HPDE6-E6E7 (cell line): Measurements from ENCODE around the gene TSHZ2.
"Not testable (repeated sequence)": the region's sequence is repeated elsewhere in the genome, so short reads cannot be mapped to it uniquely, and the experiment has no call there.

Experiments
- DNase-seq: peaks from one replicate; pipeline ENCODE4 v3.0.0; 2011; ENCODE audit warnings: missing footprints; ENCODE audit errors: extremely low spot score

TSHZ2 gene

GRCh38 chr20:53510262-53510661 lies 538.1 kb downstream of the TSHZ2 start:
- no peak for DNase-seq

GRCh38 chr20:53510704-53511103 lies 538.5 kb downstream of the TSHZ2 start:
- DNase-seq = no peak

- no peak for DNase-seq
These were observed 539.9 kb downstream of the TSHZ2 start for GRCh38 chr20:53512076-53512475.

DNA sequence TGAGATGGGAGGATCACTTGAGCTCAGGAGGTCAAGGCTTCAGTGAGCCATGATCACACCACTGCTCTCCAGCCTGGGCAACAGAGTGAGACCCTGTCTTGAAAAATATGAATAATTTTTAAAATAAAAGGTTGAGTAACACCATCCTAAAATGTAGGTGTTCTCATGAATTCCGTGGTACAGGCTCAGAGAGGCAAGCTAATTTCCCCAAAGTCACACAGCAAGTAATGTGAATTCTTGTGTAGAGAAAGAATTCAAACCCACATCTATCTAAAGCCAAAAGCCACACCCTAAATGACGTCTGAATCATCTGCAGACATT lies 541.0 kb downstream of the TSHZ2 start:
- DNase-seq = no peak

- DNase-seq = no peak
These were observed 541.5 kb downstream of the TSHZ2 start for GRCh38 chr20:53513489-53514298.

GRCh38 chr20:53515749-53516148 lies 543.6 kb downstream of the TSHZ2 start:
- no peak for DNase-seq

DNA sequence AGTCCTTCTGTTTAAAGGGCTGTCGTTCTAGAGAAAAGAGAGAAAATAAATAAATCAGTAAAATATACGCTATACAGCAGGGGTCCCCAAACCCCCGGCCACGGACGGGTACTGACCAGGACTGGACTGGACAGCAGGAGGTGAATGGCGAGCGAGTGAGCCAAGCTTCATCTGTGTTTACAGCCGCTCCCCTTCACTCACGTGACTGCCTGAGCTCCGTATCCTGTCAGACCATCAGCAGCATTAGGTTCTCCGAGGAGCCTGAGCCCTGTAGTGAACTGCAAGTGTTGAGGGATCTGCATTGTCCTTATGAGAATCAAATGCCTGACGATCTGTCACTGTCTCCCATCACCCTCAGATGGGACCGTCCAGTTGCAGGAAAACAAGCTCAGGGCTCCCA lies 545.0 kb downstream of the TSHZ2 start:
- DNase-seq = no peak

DNA sequence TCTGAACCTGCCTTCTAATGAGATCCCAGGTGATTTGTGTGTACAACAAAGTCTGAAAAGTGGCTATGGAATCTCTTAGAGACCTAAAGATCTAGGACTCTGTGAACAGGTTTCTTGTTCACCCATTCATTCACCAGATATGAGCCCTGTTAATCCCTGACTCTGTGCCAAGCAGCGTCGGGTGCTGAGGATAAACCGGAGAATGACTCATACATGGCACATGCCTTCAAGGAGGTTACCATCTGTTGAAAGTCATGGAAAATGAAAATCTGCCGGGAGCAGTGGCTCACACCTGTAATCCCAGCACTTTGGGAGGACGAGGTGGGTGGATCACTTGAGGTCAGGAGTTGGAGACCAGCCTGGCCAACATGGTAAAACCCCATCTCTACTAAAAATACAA lies 549.3 kb downstream of the TSHZ2 start:
- peak; percentile 49 for DNase-seq

GRCh38 chr20:53522026-53522425 lies 549.9 kb downstream of the TSHZ2 start:
- no peak for DNase-seq

GRCh38 chr20:53522696-53523095 lies 550.5 kb downstream of the TSHZ2 start:
- DNase-seq = no peak

- not testable (repeated sequence) for DNase-seq
These were observed 551.5 kb downstream of the TSHZ2 start for GRCh38 chr20:53523615-53524014.

DNA sequence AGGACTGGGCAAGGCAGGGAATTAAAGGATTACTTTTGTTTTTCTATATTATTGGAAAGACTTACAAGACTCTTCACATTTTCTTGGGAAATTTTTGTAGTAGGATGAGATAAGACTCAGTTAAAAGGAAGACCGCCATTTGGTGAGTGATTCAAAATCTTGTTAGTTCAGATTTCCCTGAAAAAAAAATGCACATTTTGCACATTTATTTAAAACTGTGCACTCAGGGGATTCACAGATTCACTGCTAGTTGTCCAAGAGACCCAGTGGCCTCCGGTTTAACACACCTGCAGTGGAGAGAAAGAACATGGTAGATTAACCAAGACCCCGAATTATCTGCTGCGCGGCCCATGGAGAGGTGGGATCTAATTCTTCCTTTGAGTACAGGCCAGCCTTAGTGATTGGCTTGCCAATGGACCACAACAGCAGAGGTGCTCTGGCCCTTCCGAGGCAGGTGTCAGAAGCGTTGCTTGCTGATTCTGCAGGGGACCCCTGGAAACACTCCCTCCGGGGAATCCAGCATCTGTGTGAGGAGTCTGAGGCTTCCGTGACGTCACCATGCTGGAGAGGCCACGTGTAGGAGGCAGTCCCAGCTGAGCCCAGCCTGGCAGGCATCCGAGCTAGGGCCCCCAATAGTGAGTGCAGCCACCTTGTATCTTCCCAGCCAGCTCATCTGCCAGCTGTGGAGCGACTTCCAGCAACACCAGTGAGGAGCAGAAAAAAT lies 552.6 kb downstream of the TSHZ2 start:
- DNase-seq = no peak

- DNase-seq = no peak
These were observed 555.0 kb downstream of the TSHZ2 start for GRCh38 chr20:53527196-53527595.

DNA sequence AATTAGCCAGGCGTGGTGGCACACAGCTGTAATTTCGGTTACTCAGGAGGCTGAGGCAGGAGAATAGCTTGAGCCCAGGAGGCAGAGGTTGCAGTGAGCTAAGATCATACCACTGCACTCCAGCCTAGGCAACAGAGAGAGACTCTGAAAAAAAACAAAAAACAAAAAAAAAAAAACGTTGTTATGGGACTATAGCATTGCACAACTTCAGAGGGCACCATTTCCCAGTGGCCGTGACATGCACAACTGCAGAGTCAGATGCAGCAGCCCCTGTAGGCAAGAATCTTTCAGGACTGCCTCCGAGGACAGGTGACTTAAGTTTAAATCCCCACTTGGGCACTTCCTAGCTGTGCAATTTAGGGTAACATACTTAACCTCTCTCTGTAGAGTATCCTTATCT lies 557.5 kb downstream of the TSHZ2 start:
- DNase-seq = no peak

- no peak for DNase-seq
These were observed 558.3 kb downstream of the TSHZ2 start for GRCh38 chr20:53530440-53530839.

- DNase-seq = not testable (repeated sequence)
These were observed 560.6 kb downstream of the TSHZ2 start for GRCh38 chr20:53532654-53533312.

DNA sequence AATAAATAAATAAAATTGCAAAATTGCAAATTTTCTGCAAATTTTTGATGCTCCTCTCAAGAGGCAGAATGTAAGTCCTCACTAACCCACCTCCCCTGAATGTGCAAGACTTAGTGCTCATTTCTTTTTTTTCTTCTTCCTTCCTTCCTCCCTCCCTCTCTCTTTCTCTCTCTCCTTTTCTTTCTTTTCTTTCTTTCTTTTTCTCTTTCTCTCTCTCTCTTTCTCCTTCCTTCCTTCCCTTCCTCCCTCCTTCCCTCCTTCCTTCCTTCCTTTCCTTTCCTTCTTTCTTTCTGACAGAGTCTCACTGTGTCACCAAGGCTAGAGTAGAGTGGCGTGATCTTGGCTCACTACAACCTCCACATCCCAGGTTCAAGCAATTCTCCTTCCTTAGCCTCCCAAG lies 561.3 kb downstream of the TSHZ2 start:
- DNase-seq = no peak

- DNase-seq = no peak
These were observed 561.9 kb downstream of the TSHZ2 start for GRCh38 chr20:53534037-53534436.

GRCh38 chr20:53535878-53536277 lies 563.7 kb downstream of the TSHZ2 start:
- DNase-seq = no peak

DNA sequence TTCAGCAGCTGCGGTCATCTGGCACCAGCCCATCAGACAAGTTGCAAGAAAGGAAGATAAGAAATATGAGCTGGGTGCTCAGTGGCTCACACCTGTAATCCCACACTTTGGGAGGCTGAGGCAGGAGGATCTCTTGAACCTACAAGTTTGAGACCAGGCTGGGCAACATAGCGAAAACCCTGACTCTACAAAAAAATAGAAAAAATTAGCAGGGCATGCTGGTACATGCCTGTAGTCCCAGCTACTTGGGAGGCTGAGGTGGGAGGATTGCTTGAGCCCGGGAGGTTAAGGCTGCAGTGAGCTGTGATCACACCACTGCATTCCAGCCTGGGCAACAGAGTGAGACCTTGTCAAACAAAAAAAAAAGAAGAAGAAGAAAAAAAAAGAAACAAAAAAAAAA lies 564.2 kb downstream of the TSHZ2 start:
- not testable (repeated sequence) for DNase-seq

DNA sequence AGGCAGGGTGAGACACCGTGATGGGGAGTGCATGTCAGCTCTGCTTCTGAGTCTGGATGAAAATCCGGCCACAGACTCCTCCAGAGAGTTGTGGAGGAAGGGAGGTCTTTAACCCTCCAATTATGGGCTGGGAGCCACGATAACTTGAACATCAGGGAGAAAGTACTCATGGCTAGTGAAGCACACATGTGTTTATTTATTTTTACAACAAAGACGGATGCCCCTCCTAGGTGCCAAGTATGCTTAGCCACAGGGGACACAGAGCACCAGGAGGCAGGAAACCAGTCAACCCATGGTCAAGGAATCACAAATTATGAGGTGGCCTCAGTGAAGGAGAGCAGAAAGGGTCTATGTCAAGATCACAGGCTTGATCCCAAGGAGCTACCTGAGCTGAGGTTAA lies 567.4 kb downstream of the TSHZ2 start:
- DNase-seq = no peak
